Measurements from ENCODE around the gene TTL.
"Not testable (repeated sequence)": the region's sequence is repeated elsewhere in the genome, so short reads cannot be mapped to it uniquely, and the experiment has no call there.

Gene TTL

DNA sequence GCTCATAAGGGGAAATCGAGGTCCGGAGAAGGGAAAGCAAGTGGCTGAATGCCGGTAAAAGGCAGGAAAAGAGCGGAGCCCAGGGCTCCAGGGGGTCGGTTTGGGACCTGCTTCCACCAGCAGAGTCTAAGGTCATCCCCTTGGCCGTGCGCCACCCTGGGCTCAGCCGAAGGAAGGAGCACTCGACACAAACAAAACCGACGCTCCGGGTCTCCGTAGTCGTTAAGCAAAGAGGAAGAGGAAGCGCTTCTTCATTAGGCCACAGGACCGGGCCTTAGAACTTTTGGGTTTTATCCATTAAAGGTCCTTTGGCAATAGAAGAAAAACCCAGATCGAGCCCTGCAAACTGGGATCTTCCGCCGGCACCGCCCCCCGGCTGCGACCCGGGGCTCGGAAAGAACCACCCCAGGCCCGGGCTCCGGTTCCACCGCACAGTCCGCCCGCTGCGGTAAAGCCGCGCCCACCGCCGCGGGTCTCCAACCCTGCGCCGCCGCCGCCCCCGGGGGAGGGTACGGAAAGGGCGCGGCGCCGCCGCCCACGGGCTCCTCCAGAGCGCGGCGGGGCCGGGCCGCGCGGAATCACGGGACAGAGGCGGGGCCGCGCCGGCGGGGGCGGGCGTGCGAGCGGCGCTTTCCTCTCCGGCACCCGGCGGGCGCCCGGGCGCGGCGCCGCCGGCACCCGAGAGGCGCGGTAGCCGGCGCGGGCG lies at the start of gene TTL:
Gene TTL (plus strand): TSS at position 629 of the 706 bp plus-strand sequence. CDS start 189 bp downstream, outside the sequence.
- ChIA-PET CTCF (interaction anchor here (0.8 to 2.7 kb wide), 9 partner anchors 8 to 431 kb away, joined by 3 to 16 read pairs (median 5); no protein-coding TSS in a partner anchor), POLR2A (no interaction called here)
- TF ChIP-seq, protein P1, sequence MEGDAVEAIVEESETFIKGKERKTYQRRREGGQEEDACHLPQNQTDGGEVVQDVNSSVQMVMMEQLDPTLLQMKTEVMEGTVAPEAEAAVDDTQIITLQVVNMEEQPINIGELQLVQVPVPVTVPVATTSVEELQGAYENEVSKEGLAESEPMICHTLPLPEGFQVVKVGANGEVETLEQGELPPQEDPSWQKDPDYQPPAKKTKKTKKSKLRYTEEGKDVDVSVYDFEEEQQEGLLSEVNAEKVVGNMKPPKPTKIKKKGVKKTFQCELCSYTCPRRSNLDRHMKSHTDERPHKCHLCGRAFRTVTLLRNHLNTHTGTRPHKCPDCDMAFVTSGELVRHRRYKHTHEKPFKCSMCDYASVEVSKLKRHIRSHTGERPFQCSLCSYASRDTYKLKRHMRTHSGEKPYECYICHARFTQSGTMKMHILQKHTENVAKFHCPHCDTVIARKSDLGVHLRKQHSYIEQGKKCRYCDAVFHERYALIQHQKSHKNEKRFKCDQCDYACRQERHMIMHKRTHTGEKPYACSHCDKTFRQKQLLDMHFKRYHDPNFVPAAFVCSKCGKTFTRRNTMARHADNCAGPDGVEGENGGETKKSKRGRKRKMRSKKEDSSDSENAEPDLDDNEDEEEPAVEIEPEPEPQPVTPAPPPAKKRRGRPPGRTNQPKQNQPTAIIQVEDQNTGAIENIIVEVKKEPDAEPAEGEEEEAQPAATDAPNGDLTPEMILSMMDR (IDR thresholded peaks at IDR 0.05; ENCODE audit: control extremely low read depth, extremely low read depth, low read depth, missing control alignments): no peak
- peak; percentile 91 for DNase-seq (ENCODE audit: extremely low spot score)

DNA sequence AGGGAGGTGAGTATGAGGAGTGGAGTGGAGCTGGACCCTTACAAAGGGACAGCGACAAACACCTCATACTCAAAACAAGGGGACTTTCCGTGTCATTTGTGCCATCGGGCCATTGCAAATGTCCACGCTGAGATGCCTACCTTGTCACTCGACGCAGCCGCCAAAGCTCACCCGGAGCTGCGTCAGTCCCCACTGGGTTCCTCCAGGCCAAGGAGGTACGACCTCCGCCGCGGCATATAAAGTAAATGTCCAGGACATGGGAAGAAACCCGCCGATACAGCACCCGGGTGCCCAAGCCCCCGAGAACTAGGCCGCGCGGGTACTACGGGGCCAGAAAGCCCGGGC lies 49.6 kb upstream of the TTL start:
- DNase-seq (ENCODE audit: extremely low spot score); POLR2A ChIA-PET; CTCF ChIA-PET: not testable (repeated sequence)

DNA sequence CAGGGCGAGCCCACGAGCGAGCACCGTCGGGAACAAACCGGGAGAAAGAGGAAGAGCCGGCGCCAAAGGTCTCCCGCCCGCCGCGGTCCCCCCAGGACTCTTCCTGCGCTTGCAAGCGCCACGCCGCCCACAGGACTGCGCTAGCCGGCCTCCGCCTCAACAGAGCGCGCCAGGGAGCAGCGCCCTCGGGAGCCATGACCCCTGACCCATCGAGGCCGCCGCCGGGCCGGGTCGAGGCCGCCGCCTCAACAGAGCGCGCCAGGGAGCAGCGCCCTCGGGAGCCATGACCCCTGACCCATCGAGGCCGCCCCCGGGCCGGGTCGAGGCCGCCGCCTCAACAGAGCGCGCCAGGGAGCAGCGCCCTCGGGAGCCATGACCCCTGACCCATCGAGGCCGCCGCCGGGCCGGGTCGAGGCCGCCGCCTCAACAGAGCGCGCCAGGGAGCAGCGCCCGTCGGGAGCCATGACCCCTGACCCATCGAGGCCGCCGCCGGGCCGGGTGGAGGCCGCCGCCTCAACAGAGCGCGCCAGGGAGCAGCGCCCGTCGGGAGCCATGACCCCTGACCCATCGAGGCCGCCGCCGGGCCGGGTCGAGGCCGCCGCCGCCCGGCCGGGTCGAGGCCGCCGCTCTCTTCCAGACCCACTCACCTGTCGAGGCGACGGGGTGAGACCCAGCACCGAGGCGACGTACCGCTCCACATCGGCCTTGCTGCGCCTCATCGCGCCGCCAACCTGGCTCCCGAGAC lies 49.0 kb upstream of the TTL start:
- POLR2A ChIA-PET; DNase-seq (ENCODE audit: extremely low spot score): not testable (repeated sequence)
- CTCF ChIA-PET: interaction anchor here (0.7 to 1.4 kb wide), 2 partner anchors 172 to 382 kb away, joined by 3 to 5 read pairs; no protein-coding TSS in a partner anchor

GRCh38 chr2:112433480-112433879 lies 48.5 kb upstream of the TTL start, which contains the start of gene RGPD8:
TSS of gene RGPD8 (minus strand) at chr2:112433645. CDS start at chr2:112433453, 192 bp downstream.
- DNase-seq (ENCODE audit: extremely low spot score): peak; percentile 62
- TF ChIP-seq, protein P1 (IDR thresholded peaks at IDR 0.05; ENCODE audit: control extremely low read depth, extremely low read depth, low read depth, missing control alignments): peak; percentile 70
- CTCF ChIA-PET: interaction anchor here (0.7 to 1.4 kb wide), 2 partner anchors 172 to 383 kb away, joined by 3 to 5 read pairs; no protein-coding TSS in a partner anchor
- POLR2A ChIA-PET: not testable (repeated sequence)

DNA sequence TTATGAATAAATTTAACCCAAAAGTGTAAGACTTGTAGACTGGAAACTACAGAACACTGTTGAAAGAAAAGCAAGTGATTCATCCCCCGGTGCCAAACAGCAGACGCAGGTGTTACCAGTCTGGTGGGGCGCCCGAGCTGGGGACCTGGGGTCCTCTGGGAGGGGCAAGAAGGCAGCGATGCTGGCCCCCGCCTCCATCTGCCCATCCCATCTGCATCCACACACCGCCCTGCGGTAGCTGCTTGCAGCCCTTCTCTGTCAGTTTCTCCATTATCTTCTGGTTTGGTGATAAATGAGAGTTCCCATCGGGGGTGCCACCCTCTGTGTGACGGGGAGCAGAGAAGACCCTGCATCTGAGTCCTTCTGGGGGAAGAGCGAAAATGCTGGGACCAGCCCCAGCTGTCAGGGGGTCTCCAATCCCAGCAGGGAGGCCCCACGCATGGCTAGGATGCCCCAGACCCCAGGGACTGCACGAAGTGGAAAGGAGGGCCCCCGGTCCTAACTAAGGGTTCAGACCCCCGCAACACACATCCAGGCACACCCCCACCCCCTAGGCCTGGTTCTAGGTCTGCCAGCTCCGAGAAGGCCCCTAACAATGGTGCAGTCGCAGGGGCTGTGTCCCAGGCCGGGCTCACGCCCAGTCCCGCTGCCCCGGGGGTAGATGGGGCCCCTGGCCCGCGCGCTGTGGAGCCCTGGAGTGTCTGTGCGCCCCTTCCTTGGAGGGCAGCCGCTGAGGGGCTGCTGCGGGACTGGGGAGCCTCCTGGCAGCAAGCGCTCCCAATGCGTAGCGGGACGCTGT lies 47.8 kb upstream of the TTL start:
- TF ChIP-seq, protein P1 (IDR thresholded peaks at IDR 0.05; ENCODE audit: control extremely low read depth, extremely low read depth, low read depth, missing control alignments): no peak
- POLR2A ChIA-PET: no interaction called here
- CTCF ChIA-PET: interaction anchor here (0.9 to 1.4 kb wide), 2 partner anchors 384 to 390 kb away, joined by 4 to 5 read pairs; no protein-coding TSS in a partner anchor
- no peak for DNase-seq (ENCODE audit: extremely low spot score)

DNA sequence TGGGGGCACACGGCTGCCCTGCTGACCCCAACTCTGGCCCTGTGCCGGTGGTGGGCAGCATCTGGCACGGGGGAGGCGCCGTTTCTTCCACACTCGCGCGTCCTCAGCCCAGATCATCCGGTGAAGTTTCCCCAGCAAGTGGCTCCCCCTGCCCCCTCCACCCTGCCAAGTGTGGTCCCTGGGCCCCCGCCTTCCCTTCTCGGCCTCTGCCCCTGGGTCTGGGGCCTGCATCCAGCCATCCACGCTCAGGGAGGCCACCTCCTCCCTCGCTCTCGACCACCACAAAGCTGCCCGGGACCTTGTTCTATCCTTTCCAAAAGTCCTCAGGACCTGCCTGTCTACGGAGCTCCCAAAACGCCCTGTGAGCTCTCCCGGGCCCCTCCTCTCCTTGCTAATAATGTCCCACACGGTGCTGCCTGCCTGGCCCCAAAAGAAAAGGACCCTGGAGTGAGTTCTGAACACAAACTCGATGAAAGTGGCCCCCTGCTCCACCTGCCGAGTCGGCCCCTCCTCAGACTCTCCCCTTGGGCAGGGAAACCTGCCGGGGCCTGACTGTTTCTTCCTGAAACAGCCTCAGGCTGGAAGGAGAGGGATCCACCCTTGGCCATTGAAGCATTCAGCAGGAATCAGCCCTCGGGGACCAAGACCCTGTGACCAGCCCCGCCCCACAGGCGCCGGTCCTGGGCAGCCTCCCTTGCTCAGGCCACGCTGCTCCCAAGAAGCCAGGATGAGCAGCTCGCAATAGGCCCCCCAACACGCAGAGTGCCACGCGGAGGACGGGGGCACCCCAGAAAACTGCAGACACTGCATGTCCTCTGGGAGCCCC lies 46.9 kb upstream of the TTL start:
- POLR2A ChIA-PET; DNase-seq (ENCODE audit: extremely low spot score): not testable (repeated sequence)
- CTCF ChIA-PET: interaction anchor here (0.9 to 1.1 kb wide), 2 partner anchors 391 to 548 kb away, joined by 3 to 4 read pairs; no protein-coding TSS in a partner anchor

DNA sequence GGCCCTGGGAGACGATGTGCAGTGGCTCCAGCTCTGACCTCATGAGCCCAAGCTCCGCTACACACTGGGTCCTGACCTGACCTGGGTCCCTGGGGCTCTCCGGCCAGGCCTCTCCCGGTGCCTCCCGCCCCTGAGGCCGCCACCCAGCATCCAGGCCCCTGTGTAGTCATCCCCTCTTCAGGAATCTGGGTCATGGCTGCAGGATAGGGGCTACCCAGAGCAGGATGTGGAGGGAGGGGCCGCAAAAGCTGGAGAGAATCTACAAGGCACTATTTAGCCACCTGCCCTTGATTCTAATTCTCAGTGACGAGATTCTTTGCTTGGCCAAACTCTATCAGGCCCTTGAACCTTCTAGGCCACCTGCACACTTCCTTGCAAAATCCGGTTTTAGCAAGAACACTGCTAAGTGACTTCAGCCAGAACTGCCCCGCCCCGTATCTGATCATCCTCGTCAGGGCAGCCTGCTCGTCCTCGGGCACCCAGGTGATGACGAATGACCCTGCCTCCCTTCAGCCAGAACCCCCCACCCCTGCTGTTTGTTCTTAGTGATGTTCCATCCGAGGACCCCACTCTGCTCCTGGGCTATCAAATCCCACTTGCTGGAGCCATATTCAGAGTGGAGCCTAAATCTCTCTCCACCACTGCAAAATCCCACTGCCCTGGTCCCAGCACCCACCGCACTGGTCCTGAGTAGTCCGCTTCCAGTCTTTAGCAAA lies 46.1 kb upstream of the TTL start:
- DNase-seq (ENCODE audit: extremely low spot score); POLR2A ChIA-PET: not testable (repeated sequence)
- CTCF ChIA-PET: interaction anchor here (1.1 kb wide), 1 partner anchor 548 kb away, joined by 3 read pairs; no protein-coding TSS in a partner anchor

GRCh38 chr2:112436993-112437392 lies 45.0 kb upstream of the TTL start:
- POLR2A ChIA-PET; CTCF ChIA-PET; DNase-seq (ENCODE audit: extremely low spot score): not testable (repeated sequence)

GRCh38 chr2:112437405-112437831 lies 44.5 kb upstream of the TTL start:
- CTCF ChIA-PET: not testable (repeated sequence)

GRCh38 chr2:112438603-112439261 lies 43.2 kb upstream of the TTL start:
- CTCF ChIA-PET; POLR2A ChIA-PET; DNase-seq (ENCODE audit: extremely low spot score): not testable (repeated sequence)

More at GRCh38 chr2:112437405-112437831, 44.5 kb upstream of the TTL start:
- POLR2A ChIA-PET; DNase-seq (ENCODE audit: extremely low spot score): not testable (repeated sequence)

DNA sequence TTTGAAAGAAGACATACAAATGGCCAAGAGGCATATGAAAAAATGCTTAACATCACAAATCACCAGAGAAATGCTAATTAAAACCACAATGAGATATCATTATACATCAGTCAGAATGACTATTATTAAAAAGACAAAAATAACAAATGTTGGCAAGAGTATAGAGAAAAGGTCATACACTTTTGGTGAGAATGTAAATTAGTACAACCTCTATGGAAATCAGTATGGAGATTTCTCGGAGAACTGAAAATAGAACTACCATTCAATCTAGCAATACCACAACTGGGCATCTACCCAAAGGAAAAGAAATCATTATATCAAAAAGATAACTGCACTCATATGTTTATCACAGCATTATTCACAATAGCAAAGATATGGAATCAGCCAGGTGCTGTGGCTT lies 37.7 kb upstream of the TTL start:
- CTCF ChIA-PET; POLR2A ChIA-PET; DNase-seq (ENCODE audit: extremely low spot score): not testable (repeated sequence)
